CD14-positive monocyte (primary cell): Measurements from ENCODE around the gene TSPAN15. TPM values are rescaled to one million over a fixed set of nuclear protein-coding genes. Genes with fewer than 3 reads are reported as not detected.
A peak's percentile ranks its signal among the peaks of the same experiment; 100 is the strongest.

Source experiments
- DNase-seq, 3 donors: peaks; one replicate each; pipeline ENCODE4 v3.0.0-alpha.2; 2011 to 2022
- H2AFZ ChIP-seq: 2 replicates; pipeline ENCODE4 v1.6.0; 2012; ENCODE audit warnings: mild to moderate bottlenecking, low read depth, low read length, inconsistent platforms; ENCODE audit not compliant: insufficient read depth, poor library complexity, severe bottlenecking
- H3K27ac ChIP-seq, 2 donors: 1 replicate in 1 of 2; 2 replicates in 1 of 2; pipeline ENCODE4 v1.5.1; 2012 to 2013; ENCODE audit warnings: low read length in 2 of 2, control low read depth in 1 of 2, inconsistent platforms in 1 of 2, low read depth in 1 of 2, mild to moderate bottlenecking in 1 of 2
- H3K27me3 ChIP-seq, 2 donors: one replicate each; pipeline versions ENCODE4 v1.6.0 to v1.6.1; 2011 to 2013; ENCODE audit warnings: low read length in 2 of 2; ENCODE audit not compliant: control insufficient read depth in 2 of 2, insufficient read depth in 2 of 2
- H3K36me3 ChIP-seq, 2 donors: replicated peaks in 1 of 2; 1 replicate in 1 of 2; 2 replicates in 1 of 2; pipeline versions ENCODE4 v1.5.1 to v1.6.1; 2012 to 2013; ENCODE audit warnings: low read length in 2 of 2, control low read depth in 1 of 2, inconsistent platforms in 1 of 2, mild to moderate bottlenecking in 1 of 2; ENCODE audit not compliant: insufficient read depth in 2 of 2, control insufficient read depth in 1 of 2
- H3K4me1 ChIP-seq, 2 donors: 1 replicate in 1 of 2; 2 replicates in 1 of 2; pipeline versions ENCODE4 v1.5.1 to v1.6.1; 2012 to 2013; ENCODE audit warnings: low read length in 2 of 2, control low read depth in 1 of 2, inconsistent platforms in 1 of 2, mild to moderate bottlenecking in 1 of 2, moderate library complexity in 1 of 2; ENCODE audit not compliant: insufficient read depth in 2 of 2, control insufficient read depth in 1 of 2
- H3K4me2 ChIP-seq: replicated peaks from 2 replicates; pipeline ENCODE3; 2012; ENCODE audit warnings: low read length, moderate library complexity, mild to moderate bottlenecking; ENCODE audit not compliant: poor library complexity, severe bottlenecking; ENCODE audit errors: extremely low read depth
- H3K4me3 ChIP-seq, 3 experiments: fragments of 200-600 bp in 1 of 3; sonication (generic) in 1 of 3; replicated peaks in 1 of 3; 1 replicate in 2 of 3; 2 replicates in 1 of 3; pipeline ENCODE4 v1.5.1; 2011 to 2013; ENCODE audit warnings: low read length in 3 of 3, mild to moderate bottlenecking in 3 of 3, control low read depth in 2 of 3, low read depth in 2 of 3, inconsistent platforms in 1 of 3, moderate library complexity in 1 of 3
- H3K79me2 ChIP-seq: 2 replicates; pipeline ENCODE4 v1.6.0; 2012; ENCODE audit warnings: mild to moderate bottlenecking, control low read depth, inconsistent platforms, low read length, moderate library complexity; ENCODE audit not compliant: insufficient read depth
- H3K9ac ChIP-seq: 2 replicates; pipeline ENCODE4 v1.6.0; 2017; ENCODE audit warnings: low read length, mild to moderate bottlenecking; ENCODE audit not compliant: insufficient read depth, poor library complexity, severe bottlenecking
- H3K9me3 ChIP-seq, 2 donors: replicated peaks in 1 of 2; 1 replicate in 1 of 2; 2 replicates in 1 of 2; pipeline versions ENCODE4 v1.5.1 to v1.6.1; 2012 to 2013; ENCODE audit warnings: low read length in 2 of 2, control low read depth in 1 of 2; ENCODE audit not compliant: control insufficient read depth in 1 of 2, insufficient read depth in 1 of 2
- H4K20me1 ChIP-seq: 2 replicates; pipeline ENCODE4 v1.6.0; 2012; ENCODE audit warnings: mild to moderate bottlenecking, low read length, control low read depth, moderate library complexity; ENCODE audit not compliant: insufficient read depth
- H3K27ac Mint-ChIP-seq, 7 donors: one replicate each; pipeline ENCODE4 v1.8.0; 2020; ENCODE audit warnings: mild to moderate bottlenecking in 7 of 7, mixed read lengths in 7 of 7, moderate library complexity in 6 of 7, inconsistent platforms in 2 of 7
- H3K27me3 Mint-ChIP-seq, 3 donors: one replicate each; pipeline ENCODE4 v1.8.0; 2021 to 2022; ENCODE audit warnings: low read depth in 3 of 3, mild to moderate bottlenecking in 3 of 3, mixed read lengths in 3 of 3, moderate library complexity in 3 of 3, inconsistent platforms in 1 of 3
- H3K36me3 Mint-ChIP-seq, 2 donors: one replicate each; pipeline ENCODE4 v1.8.0; 2020; ENCODE audit warnings: mixed read lengths in 2 of 2, inconsistent platforms in 1 of 2, mild to moderate bottlenecking in 1 of 2
- H3K4me1 Mint-ChIP-seq: one replicate; pipeline ENCODE4 v1.8.0; 2020; ENCODE audit warnings: mild to moderate bottlenecking, mixed read lengths
- H3K4me3 Mint-ChIP-seq, 2 donors: one replicate each; pipeline ENCODE4 v1.8.0; 2020; ENCODE audit warnings: mild to moderate bottlenecking in 2 of 2, mixed read lengths in 2 of 2, moderate library complexity in 1 of 2
- H3K9me3 Mint-ChIP-seq, 7 donors: one replicate each; pipeline ENCODE4 v1.8.0; 2020 to 2022; ENCODE audit warnings: mixed read lengths in 7 of 7, mild to moderate bottlenecking in 6 of 7, moderate library complexity in 6 of 7, inconsistent platforms in 2 of 7
- WGBS: methylation state at CpG from one replicate; pipeline ENCODE4 v1.1.5; 2013; ENCODE audit warnings: missing lambda C conversion rate; ENCODE audit not compliant: insufficient coverage; 5-methylcytosine and 5-hydroxymethylcytosine counted together
- intact Hi-C, 2 donors: fragments of 100-400 bp; cut with micrococcal nuclease; formaldehyde crosslinking; loops; one replicate each; pipeline versions ENCODE4 v1.15.0 to v1.15.1; 2023
- polyA plus RNA-seq, 3 donors: library from polyadenylated mRNA; depleted of rRNA in 1 of 3; unstranded in 2 of 3; stranded (reverse) in 1 of 3; fragments of 300-500 nt in 2 of 3; fragments of >200 nt in 1 of 3; fragmentation: Illumina TruSeq in 2 of 3; gene quantifications; 1 replicate in 2 of 3; 2 replicates in 1 of 3; pipeline ENCODE4 v1.2.3, GENCODE V29; 2012 to 2021
- TF ChIP-seq, protein P1 (sequence below): fragments of 200-600 bp; IDR thresholded peaks from one replicate; pipeline ENCODE4 v1.8.0; 2022; ENCODE audit warnings: antibody characterized with exemption, mild to moderate bottlenecking

The TSPAN15 gene
- polyA plus RNA-seq, 3 donors, result 0.22 to 0.39 TPM; not detected in 1

DNA sequence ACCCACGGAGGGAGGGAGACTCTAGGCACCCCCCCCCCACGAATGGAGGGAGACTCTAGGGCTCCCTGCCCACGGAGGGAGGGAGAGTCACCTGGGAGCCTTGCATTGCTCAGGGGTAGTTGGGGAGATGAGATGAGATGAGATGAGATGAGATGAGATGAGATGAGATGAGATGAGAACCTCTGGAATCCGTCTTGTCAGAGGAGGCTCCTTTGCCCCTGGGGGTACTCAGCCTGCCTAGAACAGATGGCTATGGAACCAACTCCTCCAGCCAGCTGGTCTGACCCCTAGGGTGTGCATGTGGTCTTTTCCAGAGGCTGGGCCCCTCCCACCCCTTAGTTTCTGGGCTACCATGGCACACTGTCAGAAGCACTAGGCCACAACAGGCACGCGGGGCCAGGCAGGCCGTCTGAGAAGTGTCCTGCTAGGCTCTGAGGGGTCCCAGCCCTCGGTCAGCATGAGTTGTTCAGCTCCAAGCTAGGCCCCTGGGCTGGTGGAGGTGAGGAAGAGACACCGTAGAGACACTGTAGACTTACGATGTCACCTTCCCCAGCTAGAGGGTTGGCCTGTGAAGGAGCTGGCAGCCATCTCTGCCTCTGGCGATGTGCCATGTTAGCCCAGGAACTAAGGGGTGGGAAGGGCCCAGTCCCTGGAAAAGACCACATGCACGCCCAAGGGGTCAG is 8.8 kb downstream of the TSPAN15 start:
- intact Hi-C loops, result no loop called here
- no peak overlapping the region for H3K4me3 Mint-ChIP-seq
- peaks cover 8% of the 10 kb centered on the region for H3K4me1 Mint-ChIP-seq
- H3K4me3 ChIP-seq, result no peak overlapping the region
- no peak for DNase-seq
- H3K27ac ChIP-seq, result no peak overlapping the region
- H3K4me1 ChIP-seq, result no peaks in the 10 kb centered on the region
- H3K9ac ChIP-seq, result no peak overlapping the region
- WGBS, result 95% methylated on average over 8 of the region's 12 CpGs
- H3K9me3 ChIP-seq, result no peaks in the 10 kb centered on the region
- no peaks in the 10 kb centered on the region for H3K27me3 ChIP-seq
- no peak overlapping the region for H2AFZ ChIP-seq
- H4K20me1 ChIP-seq, result no peaks in the 10 kb centered on the region
- no peaks in the 10 kb centered on the region for H3K79me2 ChIP-seq
- TF ChIP-seq, protein P1, sequence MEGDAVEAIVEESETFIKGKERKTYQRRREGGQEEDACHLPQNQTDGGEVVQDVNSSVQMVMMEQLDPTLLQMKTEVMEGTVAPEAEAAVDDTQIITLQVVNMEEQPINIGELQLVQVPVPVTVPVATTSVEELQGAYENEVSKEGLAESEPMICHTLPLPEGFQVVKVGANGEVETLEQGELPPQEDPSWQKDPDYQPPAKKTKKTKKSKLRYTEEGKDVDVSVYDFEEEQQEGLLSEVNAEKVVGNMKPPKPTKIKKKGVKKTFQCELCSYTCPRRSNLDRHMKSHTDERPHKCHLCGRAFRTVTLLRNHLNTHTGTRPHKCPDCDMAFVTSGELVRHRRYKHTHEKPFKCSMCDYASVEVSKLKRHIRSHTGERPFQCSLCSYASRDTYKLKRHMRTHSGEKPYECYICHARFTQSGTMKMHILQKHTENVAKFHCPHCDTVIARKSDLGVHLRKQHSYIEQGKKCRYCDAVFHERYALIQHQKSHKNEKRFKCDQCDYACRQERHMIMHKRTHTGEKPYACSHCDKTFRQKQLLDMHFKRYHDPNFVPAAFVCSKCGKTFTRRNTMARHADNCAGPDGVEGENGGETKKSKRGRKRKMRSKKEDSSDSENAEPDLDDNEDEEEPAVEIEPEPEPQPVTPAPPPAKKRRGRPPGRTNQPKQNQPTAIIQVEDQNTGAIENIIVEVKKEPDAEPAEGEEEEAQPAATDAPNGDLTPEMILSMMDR, result no peak
- H3K27me3 Mint-ChIP-seq, result peaks cover 2 to 3% (median 2%) of the 10 kb centered on the region in 3 donors
- H3K27ac Mint-ChIP-seq, result no peak overlapping the region
- no peak overlapping the region for H3K4me2 ChIP-seq
- H3K9me3 Mint-ChIP-seq, result no peaks in the 10 kb centered on the region
- H3K36me3 Mint-ChIP-seq, result no peaks in the 10 kb centered on the region
- H3K36me3 ChIP-seq, result no peaks in the 10 kb centered on the region

DNA sequence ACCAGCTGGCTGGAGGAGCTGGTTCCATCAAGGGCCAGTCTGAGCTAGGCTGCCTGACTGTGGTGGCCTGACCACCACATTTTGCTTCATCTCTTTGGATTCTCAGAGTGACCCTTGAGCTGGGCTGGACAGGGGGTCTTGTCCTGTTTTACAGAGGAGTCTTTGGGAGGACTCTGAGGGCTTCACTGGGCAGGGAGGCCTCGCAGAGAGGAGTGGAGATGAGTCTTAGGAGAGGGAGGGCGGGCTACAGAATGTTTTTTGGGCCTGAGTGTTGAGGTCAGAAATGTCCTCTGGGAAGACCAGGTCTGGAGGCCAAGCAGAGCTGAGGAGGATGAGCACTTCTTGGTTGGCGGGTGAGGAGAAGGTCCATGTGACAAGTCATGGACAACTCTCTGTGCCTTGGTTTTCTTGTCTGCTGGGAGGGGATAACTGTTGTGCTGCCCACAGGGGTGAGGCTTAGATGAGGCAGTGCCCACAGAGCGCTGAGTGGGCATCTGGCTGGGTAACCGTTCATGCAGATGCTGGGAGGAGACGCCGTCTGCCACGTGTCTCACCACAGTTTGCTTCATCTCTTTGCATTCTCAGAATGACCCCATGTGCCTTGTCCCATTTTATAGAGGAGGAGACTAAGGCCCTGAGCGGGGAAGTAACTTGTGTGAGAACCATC is 9.4 kb downstream of the TSPAN15 start:
- no peak overlapping the region for H3K4me3 ChIP-seq
- Mint-ChIP-seq H3K4me1 (peaks cover 13% of the 10 kb centered on the region), H3K27me3 (peaks cover 0 to 3% (median 0%) of the 10 kb centered on the region in 3 donors), H3K4me3 (no peak overlapping the region), H3K36me3 (no peaks in the 10 kb centered on the region), H3K27ac (peak overlapping the region in 1 of 7 donors; percentile 1), H3K9me3 (no peaks in the 10 kb centered on the region)
- H3K9me3 ChIP-seq, result no peaks in the 10 kb centered on the region
- H3K27ac ChIP-seq, result no peak overlapping the region
- DNase-seq, result no peak
- no peak overlapping the region for H3K4me2 ChIP-seq
- H3K4me1 ChIP-seq, result no peaks in the 10 kb centered on the region
- 88% methylated on average over 7 of the region's 9 CpGs for WGBS
- H2AFZ ChIP-seq, result no peak overlapping the region
- intact Hi-C loops, result no loop called here
- TF ChIP-seq, protein P1, result no peak
- no peaks in the 10 kb centered on the region for H3K79me2 ChIP-seq
- H3K27me3 ChIP-seq, result no peaks in the 10 kb centered on the region
- no peaks in the 10 kb centered on the region for H4K20me1 ChIP-seq
- H3K36me3 ChIP-seq, result no peaks in the 10 kb centered on the region
- no peak overlapping the region for H3K9ac ChIP-seq
